GM21619 (cell line): ENCODE data around the gene WDR89.
"Not testable (repeated sequence)": the region's sequence is repeated elsewhere in the genome, so short reads cannot be mapped to it uniquely, and the experiment has no call there.

Experiments
- ATAC-seq: cut with Tn5 transposase; IDR thresholded peaks from one replicate; pipeline ENCODE4 v1.9.1; 2021; ENCODE audit not compliant: unreplicated experiment

WDR89 gene

DNA sequence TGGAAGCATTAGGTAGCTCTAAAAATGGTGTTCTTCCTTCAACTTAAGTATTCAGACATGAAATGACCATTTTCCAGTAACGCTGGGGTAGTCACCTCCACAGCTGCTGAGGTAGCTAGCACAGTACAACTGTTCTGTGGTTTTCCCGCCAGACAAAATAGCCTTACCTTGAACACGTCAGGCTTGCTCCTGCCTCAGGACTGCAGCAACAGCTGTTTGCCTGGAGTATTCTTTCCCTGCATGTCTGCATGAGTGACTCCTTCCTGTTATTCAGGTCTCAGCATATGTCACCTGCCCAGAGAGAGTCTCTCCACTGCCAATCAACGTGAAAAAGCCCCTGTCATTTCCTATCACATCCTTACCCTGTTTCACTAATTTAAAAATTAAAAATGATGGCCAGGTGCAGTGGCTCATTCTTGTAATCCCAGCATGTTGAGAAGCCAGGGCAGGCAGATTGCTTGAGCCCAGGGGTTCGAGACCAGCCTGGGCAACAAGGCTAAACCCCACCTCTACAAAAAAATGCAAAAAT, 37.9 kb downstream of the WDR89 start:
- no peak for ATAC-seq

GRCh38 chr14:63598807-63599206, 42.9 kb downstream of the WDR89 start:
- no peak for ATAC-seq

GRCh38 chr14:63596998-63597658, 44.5 kb downstream of the WDR89 start:
- ATAC-seq: no peak

DNA sequence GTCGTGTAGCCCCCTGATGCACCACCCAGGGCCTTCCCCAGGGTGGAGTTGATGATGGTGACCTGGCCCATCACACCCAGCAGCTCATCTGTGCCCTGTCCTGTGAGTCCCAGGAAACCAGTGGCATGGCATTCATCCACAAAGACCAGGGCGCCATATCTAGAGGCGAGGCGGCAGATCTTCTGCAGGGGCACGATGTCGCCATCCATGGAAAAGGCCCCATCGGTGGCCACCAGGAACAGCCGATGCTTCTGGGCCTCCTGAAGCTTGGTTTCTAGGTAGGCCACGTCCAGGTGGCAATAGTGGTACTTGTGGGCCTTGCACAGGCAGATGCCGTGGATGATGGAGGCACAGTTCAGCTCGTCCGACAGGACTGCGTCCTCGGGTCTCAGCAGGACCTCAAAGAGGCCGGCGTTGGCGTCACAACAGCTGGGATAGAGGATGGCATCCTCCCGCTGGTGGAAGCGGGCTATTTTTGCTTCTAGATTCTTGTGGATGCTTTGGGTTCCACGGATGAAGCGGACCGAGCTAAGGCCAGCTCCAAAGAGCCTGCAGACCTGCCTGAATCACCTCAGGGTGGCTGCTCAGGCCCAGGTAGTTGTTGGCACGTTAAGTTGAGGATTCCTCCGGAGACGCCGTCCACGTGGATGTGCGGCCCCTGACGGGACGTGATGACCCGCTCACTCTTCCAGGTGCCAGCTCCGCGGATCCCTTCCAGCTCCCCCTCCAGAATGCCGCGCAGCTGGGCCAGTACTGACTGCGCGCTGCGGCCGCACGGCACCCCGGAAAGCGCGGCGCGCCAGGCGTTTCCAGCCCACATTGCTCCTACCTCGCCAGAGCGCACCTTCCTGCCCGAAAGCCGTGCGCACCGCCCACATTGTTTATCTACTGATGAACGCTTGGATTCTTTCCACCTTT, 47.0 kb downstream of the WDR89 start:
- ATAC-seq: no peak

DNA sequence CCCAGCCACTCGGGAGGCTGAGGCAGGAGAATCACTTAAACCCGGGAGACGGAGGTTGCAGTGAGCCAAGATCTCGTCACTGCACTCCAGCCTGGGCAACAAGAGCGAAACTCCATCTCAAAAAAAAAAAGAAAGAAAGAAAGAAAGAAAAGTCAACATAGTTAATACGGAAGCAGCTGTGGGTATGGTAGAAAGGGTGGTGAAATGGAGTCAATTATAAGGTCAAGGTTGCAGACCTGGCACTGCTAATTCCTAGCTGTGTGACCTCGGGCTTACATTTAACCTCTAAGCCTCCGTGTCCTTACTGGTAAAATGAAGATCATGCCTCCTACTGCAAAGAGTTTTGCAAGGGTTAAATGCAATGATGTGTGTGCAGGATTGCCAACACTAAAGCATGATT, 58.6 kb downstream of the WDR89 start:
- not testable (repeated sequence) for ATAC-seq

- ATAC-seq: no peak
Measured at GRCh38 chr14:63581491-63581890, 60.2 kb downstream of the WDR89 start.

DNA sequence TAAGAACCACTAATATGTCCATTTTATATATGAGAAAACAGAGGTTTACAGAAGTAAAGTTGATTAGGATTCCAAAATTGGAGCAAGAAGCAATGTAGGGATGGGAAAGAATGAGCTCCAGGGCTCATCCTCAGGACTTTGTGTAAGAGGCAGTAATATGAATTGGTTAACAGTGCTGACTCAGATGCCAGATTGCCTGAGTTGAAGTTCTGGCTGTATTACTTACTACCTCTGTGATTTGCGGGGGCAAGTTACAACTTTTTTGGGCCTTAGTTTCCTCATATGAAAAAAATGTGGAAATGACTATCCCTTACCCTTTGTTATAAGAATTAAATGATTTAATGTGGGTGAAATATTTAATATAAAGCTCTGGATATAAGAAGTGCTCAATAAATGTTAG, 63.4 kb downstream of the WDR89 start:
- ATAC-seq: no peak

- ATAC-seq: no peak
Measured at GRCh38 chr14:63573581-63573980, 68.1 kb downstream of the WDR89 start.

GRCh38 chr14:63565448-63565847, 76.2 kb downstream of the WDR89 start:
- ATAC-seq: no peak

DNA sequence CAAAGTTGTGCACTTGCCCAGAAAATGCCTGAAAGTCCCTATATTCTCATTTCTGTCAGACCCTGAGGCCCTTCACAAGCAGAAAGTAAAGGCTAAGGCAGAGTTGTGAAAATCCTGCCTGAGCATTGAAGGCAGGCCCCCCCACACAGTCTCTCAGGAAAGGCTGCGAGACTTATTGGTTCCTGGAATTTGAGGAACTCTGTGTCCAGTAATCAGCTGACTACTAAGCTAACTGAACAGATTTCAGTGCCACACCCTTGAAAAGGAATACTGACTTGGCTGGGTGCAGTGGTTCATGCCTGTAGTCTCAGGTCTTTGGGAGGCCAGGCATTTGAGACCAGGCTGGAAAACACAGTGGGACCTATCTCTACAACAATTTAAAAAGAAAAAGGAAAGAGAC, 77.4 kb downstream of the WDR89 start:
- ATAC-seq: no peak

DNA sequence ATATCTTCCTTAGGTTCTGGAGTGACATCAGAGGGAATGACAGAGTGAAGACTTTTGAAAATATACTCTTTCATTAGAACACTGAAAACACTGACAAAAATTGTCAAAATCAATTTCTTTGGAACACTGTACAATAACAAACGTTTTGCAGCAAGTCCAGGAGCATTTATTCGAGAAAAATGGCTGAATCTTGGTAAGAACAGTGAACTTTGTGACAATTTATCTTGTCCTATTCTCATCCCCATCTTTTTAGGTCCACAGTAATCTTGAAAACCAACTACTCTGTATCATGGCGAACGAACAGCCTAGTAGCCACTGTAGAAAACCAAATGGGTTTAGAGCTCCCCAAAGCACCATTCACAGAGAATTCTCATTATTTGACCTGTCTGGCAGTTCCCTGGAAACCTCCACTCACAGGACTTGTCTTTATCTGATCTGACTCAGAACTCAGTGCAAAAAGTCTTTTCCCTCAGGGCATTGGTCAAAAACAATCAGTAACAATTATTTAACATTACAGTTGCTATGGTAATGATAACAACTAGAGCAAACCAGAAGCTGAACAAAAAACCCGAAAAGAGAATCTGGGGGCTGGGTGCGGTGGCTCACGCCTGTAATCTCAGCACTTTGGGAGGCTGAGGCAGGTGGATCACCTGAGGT, 78.2 kb downstream of the WDR89 start:
- no peak for ATAC-seq

GRCh38 chr14:63562405-63562804, 79.3 kb downstream of the WDR89 start:
- no peak for ATAC-seq

GRCh38 chr14:63555572-63555971, 86.1 kb downstream of the WDR89 start:
- ATAC-seq: no peak

DNA sequence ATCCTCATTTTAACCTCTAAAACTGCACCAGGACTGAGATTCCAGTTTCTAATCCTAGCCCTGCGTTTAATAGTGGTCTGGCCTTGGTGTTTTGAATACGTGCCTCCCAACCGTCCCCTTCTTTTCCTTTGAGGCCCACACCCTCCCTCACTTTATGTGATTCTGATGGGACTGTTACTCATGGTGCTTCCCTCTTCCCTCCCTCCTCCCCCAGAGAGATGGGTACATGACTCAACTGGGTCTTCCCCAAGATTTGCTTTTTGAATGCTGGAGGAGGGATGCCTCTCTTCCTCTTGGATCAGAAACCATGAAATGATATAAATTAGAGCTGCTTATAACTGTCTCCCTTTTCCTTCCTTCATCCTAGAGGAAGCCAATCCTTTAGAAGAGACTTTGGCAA, 90.3 kb downstream of the WDR89 start:
- ATAC-seq: no peak

DNA sequence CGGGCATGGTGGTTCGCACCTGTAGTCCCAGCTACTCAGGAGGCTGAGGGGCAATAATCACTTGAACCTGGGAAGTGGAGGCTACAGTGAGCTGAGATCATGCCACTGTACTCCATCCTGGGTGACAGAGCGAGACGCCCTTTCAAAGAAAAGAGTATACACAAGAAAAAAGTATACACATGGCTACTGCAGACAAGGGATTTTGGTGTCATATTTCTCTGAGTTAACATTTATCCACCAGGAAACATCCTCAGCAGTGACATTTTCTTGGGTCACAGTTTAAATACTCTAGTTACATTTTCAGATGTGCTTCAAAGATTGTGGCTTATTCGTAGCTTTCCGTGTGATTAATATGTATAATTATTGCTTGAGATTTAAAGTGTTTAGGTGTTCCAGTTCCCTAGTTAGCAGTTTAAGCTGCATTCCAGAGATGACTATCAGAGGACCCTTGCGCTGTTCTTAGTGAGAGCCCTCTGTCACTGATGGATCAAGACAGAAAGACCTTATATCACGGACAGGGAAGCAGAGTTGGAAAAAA, 93.8 kb downstream of the WDR89 start:
- no peak for ATAC-seq
